ENCODE measurements around the gene TOMM20.

TOMM20 gene

DNA sequence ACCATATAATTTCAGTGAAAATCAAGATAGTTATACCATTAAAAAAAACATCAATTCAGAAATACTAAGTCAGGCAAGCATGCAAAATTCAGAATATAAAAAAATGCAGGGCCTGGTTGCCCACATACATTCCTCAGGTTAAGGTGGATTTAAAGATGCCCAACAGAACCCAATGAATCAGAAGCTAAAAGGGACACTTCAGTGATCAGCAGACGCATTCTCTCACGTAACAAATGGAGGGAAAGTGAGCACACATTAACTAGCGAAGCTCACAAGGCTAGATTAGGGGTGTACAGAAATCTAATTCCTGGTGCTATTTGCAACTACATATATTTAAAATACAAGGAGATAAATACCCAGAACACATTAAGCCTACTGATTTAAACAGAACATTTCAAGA, 17.5 kb downstream of the TOMM20 start:
- H4K20me1 ChIP-seq (ENCODE audit: low read depth, low read length) = 0 out of 2 replicates have a peak, but pooled peaks cover 5% of the 10 kb centered on the region
- H3K27me3 ChIP-seq (ENCODE audit: low read length) = no peaks in the 10 kb centered on the region
- H3K27ac ChIP-seq (ENCODE audit: low read depth, low read length) = no peak overlapping the region
- TF ChIP-seq, protein P1, sequence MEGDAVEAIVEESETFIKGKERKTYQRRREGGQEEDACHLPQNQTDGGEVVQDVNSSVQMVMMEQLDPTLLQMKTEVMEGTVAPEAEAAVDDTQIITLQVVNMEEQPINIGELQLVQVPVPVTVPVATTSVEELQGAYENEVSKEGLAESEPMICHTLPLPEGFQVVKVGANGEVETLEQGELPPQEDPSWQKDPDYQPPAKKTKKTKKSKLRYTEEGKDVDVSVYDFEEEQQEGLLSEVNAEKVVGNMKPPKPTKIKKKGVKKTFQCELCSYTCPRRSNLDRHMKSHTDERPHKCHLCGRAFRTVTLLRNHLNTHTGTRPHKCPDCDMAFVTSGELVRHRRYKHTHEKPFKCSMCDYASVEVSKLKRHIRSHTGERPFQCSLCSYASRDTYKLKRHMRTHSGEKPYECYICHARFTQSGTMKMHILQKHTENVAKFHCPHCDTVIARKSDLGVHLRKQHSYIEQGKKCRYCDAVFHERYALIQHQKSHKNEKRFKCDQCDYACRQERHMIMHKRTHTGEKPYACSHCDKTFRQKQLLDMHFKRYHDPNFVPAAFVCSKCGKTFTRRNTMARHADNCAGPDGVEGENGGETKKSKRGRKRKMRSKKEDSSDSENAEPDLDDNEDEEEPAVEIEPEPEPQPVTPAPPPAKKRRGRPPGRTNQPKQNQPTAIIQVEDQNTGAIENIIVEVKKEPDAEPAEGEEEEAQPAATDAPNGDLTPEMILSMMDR (IDR thresholded peaks at IDR 0.05; ENCODE audit: insufficient read depth, low read length, poor library complexity, severe bottlenecking) = no peak
- TF ChIP-seq EZH2phosphoT487 (conservative IDR thresholded peaks at IDR 0.05; ENCODE audit: low read length) = no peak
- H3K36me3 ChIP-seq (ENCODE audit: low read length) = peaks cover 47% of the 10 kb centered on the region
- no peaks in the 10 kb centered on the region for H3K9me3 ChIP-seq (ENCODE audit: insufficient read depth, low read length)
- H3F3A ChIP-seq (ENCODE audit: insufficient read depth) = peaks cover 44% of the 10 kb centered on the region
- H3K9me2 ChIP-seq (replicated peaks; ENCODE audit: insufficient read depth, low read length) = no peaks in the 10 kb centered on the region
- H3K4me3 ChIP-seq (ENCODE audit: insufficient read depth, low read length, poor library complexity, severe bottlenecking) = no peak overlapping the region
- H3K79me2 ChIP-seq (ENCODE audit: insufficient read depth, low read length) = peaks cover 25% of the 10 kb centered on the region
- H3K9ac ChIP-seq (ENCODE audit: low read length) = no peak overlapping the region
- no peak overlapping the region for H3K4me2 ChIP-seq (ENCODE audit: low read depth, low read length, poor library complexity, severe bottlenecking)
- H2AFZ ChIP-seq (ENCODE audit: low read depth, low read length, severe bottlenecking) = no peak overlapping the region

DNA sequence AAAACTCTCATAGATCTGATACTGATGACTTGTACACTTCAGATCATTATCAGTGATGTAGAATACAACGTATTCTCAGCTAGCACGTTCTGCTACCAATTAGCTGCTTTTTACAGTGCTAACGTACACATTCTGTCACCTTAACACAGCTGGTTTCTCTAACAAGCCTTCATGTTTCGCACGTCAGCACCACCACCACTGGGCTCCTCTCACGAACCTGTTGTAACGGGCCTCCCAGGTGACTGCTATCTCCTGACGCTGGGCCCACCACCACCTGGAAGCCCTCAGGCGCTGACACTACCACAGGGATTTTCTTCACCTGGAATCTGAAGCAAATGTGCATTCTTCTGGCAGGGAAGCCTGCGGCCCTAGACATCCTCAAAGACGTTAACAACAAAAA, 19.8 kb downstream of the TOMM20 start:
- H3K9me2 ChIP-seq (replicated peaks; ENCODE audit: insufficient read depth, low read length) = no peaks in the 10 kb centered on the region
- peaks cover 8% of the 10 kb centered on the region for H3K79me2 ChIP-seq (ENCODE audit: insufficient read depth, low read length)
- no peaks in the 10 kb centered on the region for H3K9me3 ChIP-seq (ENCODE audit: insufficient read depth, low read length)
- no peak overlapping the region for H3K4me3 ChIP-seq (ENCODE audit: insufficient read depth, low read length, poor library complexity, severe bottlenecking)
- peaks cover 32% of the 10 kb centered on the region for H3K36me3 ChIP-seq (ENCODE audit: low read length)
- H3K27ac ChIP-seq (ENCODE audit: low read depth, low read length) = no peak overlapping the region
- H3K4me2 ChIP-seq (ENCODE audit: low read depth, low read length, poor library complexity, severe bottlenecking) = no peak overlapping the region
- peaks cover 62% of the 10 kb centered on the region for H3F3A ChIP-seq (ENCODE audit: insufficient read depth)
- H2AFZ ChIP-seq (ENCODE audit: low read depth, low read length, severe bottlenecking) = no peak overlapping the region
- no peaks in the 10 kb centered on the region for H4K20me1 ChIP-seq (ENCODE audit: low read depth, low read length)
- no peaks in the 10 kb centered on the region for H3K27me3 ChIP-seq (ENCODE audit: low read length)
- no peak overlapping the region for H3K9ac ChIP-seq (ENCODE audit: low read length)
- TF ChIP-seq, protein P1 (IDR thresholded peaks at IDR 0.05; ENCODE audit: insufficient read depth, low read length, poor library complexity, severe bottlenecking) = no peak
- TF ChIP-seq EZH2phosphoT487 (conservative IDR thresholded peaks at IDR 0.05; ENCODE audit: low read length) = no peak

DNA sequence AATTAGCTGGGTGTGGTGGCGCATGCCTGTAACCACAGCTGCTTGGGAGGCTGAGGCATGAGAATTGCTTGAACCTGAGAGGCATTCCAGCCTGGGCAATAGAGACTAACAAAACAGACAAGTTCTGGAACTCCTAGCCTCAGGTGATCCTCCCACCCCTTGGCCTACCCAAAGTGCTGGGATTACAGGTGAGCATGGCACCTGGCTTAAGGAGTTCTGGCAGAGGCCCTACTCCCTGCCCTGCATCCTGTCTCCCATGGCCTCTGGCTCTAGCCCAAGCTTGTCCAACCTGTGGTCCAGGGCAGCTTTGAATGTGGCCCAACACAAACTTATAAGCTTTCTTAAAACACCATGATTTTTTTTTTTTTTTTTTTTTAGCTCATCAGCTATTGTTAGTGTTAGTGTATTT, 20.4 kb downstream of the TOMM20 start:
- Histone ChIP-seq H3F3A (ENCODE audit: insufficient read depth) (peaks cover 62% of the 10 kb centered on the region), H3K79me2 (ENCODE audit: insufficient read depth, low read length) (peaks cover under 1% of the 10 kb centered on the region; the same call in 1 of the 2 replicates), H3K9ac (ENCODE audit: low read length) (no peak overlapping the region), H4K20me1 (ENCODE audit: low read depth, low read length) (no peaks in the 10 kb centered on the region), H3K9me3 (ENCODE audit: insufficient read depth, low read length) (no peaks in the 10 kb centered on the region), H3K4me3 (ENCODE audit: insufficient read depth, low read length, poor library complexity, severe bottlenecking) (no peak overlapping the region), H3K36me3 (ENCODE audit: low read length) (peaks cover 25% of the 10 kb centered on the region; the same call in 1 of the 2 replicates), H3K27me3 (ENCODE audit: low read length) (no peaks in the 10 kb centered on the region), H2AFZ (ENCODE audit: low read depth, low read length, severe bottlenecking) (no peak overlapping the region), H3K27ac (ENCODE audit: low read depth, low read length) (no peak overlapping the region), H3K4me2 (ENCODE audit: low read depth, low read length, poor library complexity, severe bottlenecking) (no peak overlapping the region), H3K9me2 (replicated peaks; ENCODE audit: insufficient read depth, low read length) (no peaks in the 10 kb centered on the region)
- TF ChIP-seq EZH2phosphoT487 (conservative IDR thresholded peaks at IDR 0.05; ENCODE audit: low read length) = no peak
- TF ChIP-seq, protein P1 (IDR thresholded peaks at IDR 0.05; ENCODE audit: insufficient read depth, low read length, poor library complexity, severe bottlenecking) = no peak
